Adrenal gland (tissue), 5 donors: Measurements from ENCODE around the gene HSFX4.

Source experiments
- CTCF ChIP-seq, 6 experiments: fragments of 450-650 bp in 4 of 6; fragments of 200-600 bp in 2 of 6; sonication (generic) in 1 of 6; IDR thresholded peaks; 1 replicate in 5 of 6; 2 replicates in 1 of 6; pipeline versions ENCODE4 v1.5.1 to v1.8.0; 2016 to 2021; ENCODE audit warnings: antibody characterized with exemption in 6 of 6, mild to moderate bottlenecking in 2 of 6, moderate library complexity in 1 of 6
- POLR2A ChIP-seq, 2 donors: fragments of 450-650 bp; IDR thresholded peaks; one replicate each; pipeline ENCODE4 v1.6.1; 2017; ENCODE audit warnings: antibody characterized with exemption in 2 of 2, mild to moderate bottlenecking in 2 of 2, moderate library complexity in 1 of 2
- donor health status: DM: no; HTN: no; CAD: no.

GRCh38 chrX:149939655-149939904 lies 10.2 kb downstream of the HSFX4 start:
- TF ChIP-seq CTCF (IDR thresholded peaks at IDR 0.05) = no peak
- peak in 1 of 2 donors; percentile 23 for TF ChIP-seq POLR2A (IDR thresholded peaks at IDR 0.05)
